WTC11 (cell line): ENCODE results near the gene TPBG.

ENCODE experiments used
- ATF1 ChIP-seq: sonication (generic); formaldehyde crosslinking; IDR thresholded peaks from 2 replicates; pipeline ENCODE4 v1.8.1; 2023; ENCODE audit warnings: mild to moderate bottlenecking, moderate library complexity, missing genetic modification reagents
- ESRRA ChIP-seq: sonication (generic); formaldehyde crosslinking; IDR thresholded peaks from 2 replicates; pipeline ENCODE4 v1.8.1; 2022; ENCODE audit warnings: mild to moderate bottlenecking, missing genetic modification reagents, borderline replicate concordance
- FOXJ3 ChIP-seq: sonication (generic); formaldehyde crosslinking; IDR thresholded peaks from 2 replicates; pipeline ENCODE4 v1.9.0; 2021; ENCODE audit warnings: missing genetic modification reagents, mild to moderate bottlenecking, borderline replicate concordance
- NFE2L1 ChIP-seq: sonication (generic); formaldehyde crosslinking; IDR thresholded peaks from 2 replicates; pipeline ENCODE4 v1.8.1; 2023; ENCODE audit warnings: missing genetic modification reagents
- NFYB ChIP-seq: sonication (generic); formaldehyde crosslinking; conservative IDR thresholded peaks from 2 replicates; pipeline ENCODE4 v1.8.0; 2022; ENCODE audit warnings: low read depth, missing genetic modification reagents
- NR1H2 ChIP-seq: sonication (generic); formaldehyde crosslinking; IDR thresholded peaks from 2 replicates; pipeline ENCODE4 v1.9.0; 2021; ENCODE audit warnings: mild to moderate bottlenecking, moderate library complexity, missing genetic modification reagents
- TEAD1 ChIP-seq: sonication (generic); formaldehyde crosslinking; IDR thresholded peaks from 2 replicates; pipeline ENCODE4 v1.8.0; 2022; ENCODE audit warnings: mild to moderate bottlenecking, missing genetic modification reagents
- ZNF232 ChIP-seq: sonication (generic); formaldehyde crosslinking; IDR thresholded peaks from 2 replicates; pipeline ENCODE4 v1.8.0; 2022; ENCODE audit warnings: mild to moderate bottlenecking, missing genetic modification reagents
- TF ChIP-seq, protein P1 (sequence below): sonication (generic); formaldehyde crosslinking; IDR thresholded peaks from 2 replicates; pipeline ENCODE4 v1.8.0; 2022; ENCODE audit warnings: mild to moderate bottlenecking, missing genetic modification reagents
- TF ChIP-seq, protein P2 (sequence below): sonication (generic); formaldehyde crosslinking; conservative IDR thresholded peaks from 2 replicates; pipeline ENCODE4 v1.8.1; 2022; ENCODE audit warnings: mild to moderate bottlenecking, missing genetic modification reagents
- TF ChIP-seq, protein P3 (sequence below): sonication (generic); formaldehyde crosslinking; IDR thresholded peaks from 2 replicates; pipeline ENCODE4 v1.8.0; 2023; ENCODE audit warnings: missing genetic modification reagents, mild to moderate bottlenecking, borderline replicate concordance
- TF ChIP-seq, protein P4 (sequence below): fragments of 200-600 bp; IDR thresholded peaks from 2 replicates; pipeline ENCODE4 v1.8.0; 2022; ENCODE audit warnings: antibody characterized with exemption
- TF ChIP-seq, protein P5 (sequence below): sonication (generic); formaldehyde crosslinking; IDR thresholded peaks from 2 replicates; pipeline ENCODE4 v1.8.0; 2023; ENCODE audit warnings: missing genetic modification reagents

DNA sequence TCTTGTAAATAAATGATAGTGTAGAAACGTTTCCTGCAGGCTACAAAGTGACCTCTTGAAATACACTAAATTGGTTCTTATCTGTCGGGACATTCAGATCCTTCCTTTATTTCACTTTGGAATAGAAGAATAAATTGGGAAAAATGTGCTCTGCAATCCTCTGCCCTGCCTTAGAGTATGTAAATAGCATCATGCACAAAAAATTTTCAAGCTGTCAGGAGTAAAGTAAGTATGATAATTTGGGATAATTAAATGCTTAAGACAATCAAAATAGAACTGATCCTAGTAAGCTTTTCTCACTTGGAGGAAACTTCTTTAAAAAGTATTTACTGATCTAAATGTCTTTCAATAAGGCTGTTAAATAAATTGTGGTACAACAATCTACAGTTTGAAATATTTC is 3.1 kb upstream of the TPBG start:
- TF ChIP-seq, protein P1, sequence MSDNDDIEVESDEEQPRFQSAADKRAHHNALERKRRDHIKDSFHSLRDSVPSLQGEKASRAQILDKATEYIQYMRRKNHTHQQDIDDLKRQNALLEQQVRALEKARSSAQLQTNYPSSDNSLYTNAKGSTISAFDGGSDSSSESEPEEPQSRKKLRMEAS (CRISPR knock-in tag) = no peak
- no peak for TF ChIP-seq NFYB
- no peak for TF ChIP-seq ATF1
- TF ChIP-seq, protein P2, sequence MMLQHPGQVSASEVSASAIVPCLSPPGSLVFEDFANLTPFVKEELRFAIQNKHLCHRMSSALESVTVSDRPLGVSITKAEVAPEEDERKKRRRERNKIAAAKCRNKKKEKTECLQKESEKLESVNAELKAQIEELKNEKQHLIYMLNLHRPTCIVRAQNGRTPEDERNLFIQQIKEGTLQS (CRISPR knock-in tag) = no peak
- no peak for TF ChIP-seq FOXJ3
- TF ChIP-seq, protein P3, sequence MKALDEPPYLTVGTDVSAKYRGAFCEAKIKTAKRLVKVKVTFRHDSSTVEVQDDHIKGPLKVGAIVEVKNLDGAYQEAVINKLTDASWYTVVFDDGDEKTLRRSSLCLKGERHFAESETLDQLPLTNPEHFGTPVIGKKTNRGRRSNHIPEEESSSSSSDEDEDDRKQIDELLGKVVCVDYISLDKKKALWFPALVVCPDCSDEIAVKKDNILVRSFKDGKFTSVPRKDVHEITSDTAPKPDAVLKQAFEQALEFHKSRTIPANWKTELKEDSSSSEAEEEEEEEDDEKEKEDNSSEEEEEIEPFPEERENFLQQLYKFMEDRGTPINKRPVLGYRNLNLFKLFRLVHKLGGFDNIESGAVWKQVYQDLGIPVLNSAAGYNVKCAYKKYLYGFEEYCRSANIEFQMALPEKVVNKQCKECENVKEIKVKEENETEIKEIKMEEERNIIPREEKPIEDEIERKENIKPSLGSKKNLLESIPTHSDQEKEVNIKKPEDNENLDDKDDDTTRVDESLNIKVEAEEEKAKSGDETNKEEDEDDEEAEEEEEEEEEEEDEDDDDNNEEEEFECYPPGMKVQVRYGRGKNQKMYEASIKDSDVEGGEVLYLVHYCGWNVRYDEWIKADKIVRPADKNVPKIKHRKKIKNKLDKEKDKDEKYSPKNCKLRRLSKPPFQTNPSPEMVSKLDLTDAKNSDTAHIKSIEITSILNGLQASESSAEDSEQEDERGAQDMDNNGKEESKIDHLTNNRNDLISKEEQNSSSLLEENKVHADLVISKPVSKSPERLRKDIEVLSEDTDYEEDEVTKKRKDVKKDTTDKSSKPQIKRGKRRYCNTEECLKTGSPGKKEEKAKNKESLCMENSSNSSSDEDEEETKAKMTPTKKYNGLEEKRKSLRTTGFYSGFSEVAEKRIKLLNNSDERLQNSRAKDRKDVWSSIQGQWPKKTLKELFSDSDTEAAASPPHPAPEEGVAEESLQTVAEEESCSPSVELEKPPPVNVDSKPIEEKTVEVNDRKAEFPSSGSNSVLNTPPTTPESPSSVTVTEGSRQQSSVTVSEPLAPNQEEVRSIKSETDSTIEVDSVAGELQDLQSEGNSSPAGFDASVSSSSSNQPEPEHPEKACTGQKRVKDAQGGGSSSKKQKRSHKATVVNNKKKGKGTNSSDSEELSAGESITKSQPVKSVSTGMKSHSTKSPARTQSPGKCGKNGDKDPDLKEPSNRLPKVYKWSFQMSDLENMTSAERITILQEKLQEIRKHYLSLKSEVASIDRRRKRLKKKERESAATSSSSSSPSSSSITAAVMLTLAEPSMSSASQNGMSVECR = no peak
- no peak for TF ChIP-seq NFE2L1 (CRISPR knock-in tag)
- TF ChIP-seq, protein P4, sequence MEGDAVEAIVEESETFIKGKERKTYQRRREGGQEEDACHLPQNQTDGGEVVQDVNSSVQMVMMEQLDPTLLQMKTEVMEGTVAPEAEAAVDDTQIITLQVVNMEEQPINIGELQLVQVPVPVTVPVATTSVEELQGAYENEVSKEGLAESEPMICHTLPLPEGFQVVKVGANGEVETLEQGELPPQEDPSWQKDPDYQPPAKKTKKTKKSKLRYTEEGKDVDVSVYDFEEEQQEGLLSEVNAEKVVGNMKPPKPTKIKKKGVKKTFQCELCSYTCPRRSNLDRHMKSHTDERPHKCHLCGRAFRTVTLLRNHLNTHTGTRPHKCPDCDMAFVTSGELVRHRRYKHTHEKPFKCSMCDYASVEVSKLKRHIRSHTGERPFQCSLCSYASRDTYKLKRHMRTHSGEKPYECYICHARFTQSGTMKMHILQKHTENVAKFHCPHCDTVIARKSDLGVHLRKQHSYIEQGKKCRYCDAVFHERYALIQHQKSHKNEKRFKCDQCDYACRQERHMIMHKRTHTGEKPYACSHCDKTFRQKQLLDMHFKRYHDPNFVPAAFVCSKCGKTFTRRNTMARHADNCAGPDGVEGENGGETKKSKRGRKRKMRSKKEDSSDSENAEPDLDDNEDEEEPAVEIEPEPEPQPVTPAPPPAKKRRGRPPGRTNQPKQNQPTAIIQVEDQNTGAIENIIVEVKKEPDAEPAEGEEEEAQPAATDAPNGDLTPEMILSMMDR = no peak
- TF ChIP-seq TEAD1 (CRISPR knock-in tag) = no peak
- no peak for TF ChIP-seq ESRRA (CRISPR knock-in tag)
- no peak for TF ChIP-seq NR1H2 (CRISPR knock-in tag)
- TF ChIP-seq, protein P5, sequence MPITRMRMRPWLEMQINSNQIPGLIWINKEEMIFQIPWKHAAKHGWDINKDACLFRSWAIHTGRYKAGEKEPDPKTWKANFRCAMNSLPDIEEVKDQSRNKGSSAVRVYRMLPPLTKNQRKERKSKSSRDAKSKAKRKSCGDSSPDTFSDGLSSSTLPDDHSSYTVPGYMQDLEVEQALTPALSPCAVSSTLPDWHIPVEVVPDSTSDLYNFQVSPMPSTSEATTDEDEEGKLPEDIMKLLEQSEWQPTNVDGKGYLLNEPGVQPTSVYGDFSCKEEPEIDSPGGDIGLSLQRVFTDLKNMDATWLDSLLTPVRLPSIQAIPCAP (CRISPR knock-in tag) = no peak
- no peak for TF ChIP-seq ZNF232 (CRISPR knock-in tag)
